ENCODE results near the gene IRGQ. TPM values are rescaled to one million over a fixed set of nuclear protein-coding genes. Genes with fewer than 3 reads are reported as not detected.
A peak's percentile ranks its signal among the peaks of the same experiment; 100 is the strongest.

IRGQ gene
- polyA plus RNA-seq, 4 donors = 2.0 to 8.8 (median 3.9) TPM

DNA sequence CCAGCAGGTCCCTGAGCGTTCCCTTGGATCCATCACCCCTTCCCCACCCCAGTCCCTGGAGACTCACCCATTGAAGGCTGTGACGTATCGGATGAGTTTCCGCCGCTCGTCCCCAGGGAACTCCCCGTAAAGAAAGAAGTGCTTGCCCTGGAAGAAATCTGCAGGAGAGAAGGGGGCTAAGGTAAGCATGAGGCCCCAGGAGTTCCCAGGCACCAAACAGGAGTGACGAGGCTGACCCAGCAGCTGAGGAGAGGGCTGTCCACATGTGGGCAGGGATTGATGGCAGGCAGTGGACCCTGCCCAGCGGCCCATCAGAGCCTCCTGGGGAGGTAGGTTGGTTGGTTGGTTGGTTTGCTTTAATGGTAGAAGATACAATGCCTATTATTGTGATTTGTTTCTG, 51.9 kb downstream of the IRGQ start:
- Histone ChIP-seq H3K36me3 (ENCODE audit: control insufficient read depth in 3 of 3, insufficient read depth in 2 of 3, low read depth in 1 of 3, low read length in 3 of 3) (peaks cover 0 to 77% (median 10%) of the 10 kb centered on the region in 3 donors), H3K27me3 (ENCODE audit: control insufficient read depth in 3 of 3, insufficient read depth in 3 of 3, low read length in 3 of 3) (no peaks in the 10 kb centered on the region), H3K4me1 (ENCODE audit: control insufficient read depth in 3 of 3, insufficient read depth in 2 of 3, low read depth in 1 of 3, low read length in 2 of 3) (no peaks in the 10 kb centered on the region), H3K9me3 (ENCODE audit: control insufficient read depth in 2 of 2, insufficient read depth in 1 of 2, low read depth in 1 of 2, low read length in 1 of 2) (no peaks in the 10 kb centered on the region), H3K4me3 (ENCODE audit: low read depth in 1 of 3, low read length in 3 of 3) (no peak overlapping the region), H3K27ac (ENCODE audit: low read depth in 1 of 3, low read length in 2 of 3) (no peak overlapping the region)
- 96 to 98% (median 97%) methylated on average over 9 of the region's 9 CpGs for WGBS, 3 donors
- no peak for FAIRE-seq
- no peak for DNase-seq

DNA sequence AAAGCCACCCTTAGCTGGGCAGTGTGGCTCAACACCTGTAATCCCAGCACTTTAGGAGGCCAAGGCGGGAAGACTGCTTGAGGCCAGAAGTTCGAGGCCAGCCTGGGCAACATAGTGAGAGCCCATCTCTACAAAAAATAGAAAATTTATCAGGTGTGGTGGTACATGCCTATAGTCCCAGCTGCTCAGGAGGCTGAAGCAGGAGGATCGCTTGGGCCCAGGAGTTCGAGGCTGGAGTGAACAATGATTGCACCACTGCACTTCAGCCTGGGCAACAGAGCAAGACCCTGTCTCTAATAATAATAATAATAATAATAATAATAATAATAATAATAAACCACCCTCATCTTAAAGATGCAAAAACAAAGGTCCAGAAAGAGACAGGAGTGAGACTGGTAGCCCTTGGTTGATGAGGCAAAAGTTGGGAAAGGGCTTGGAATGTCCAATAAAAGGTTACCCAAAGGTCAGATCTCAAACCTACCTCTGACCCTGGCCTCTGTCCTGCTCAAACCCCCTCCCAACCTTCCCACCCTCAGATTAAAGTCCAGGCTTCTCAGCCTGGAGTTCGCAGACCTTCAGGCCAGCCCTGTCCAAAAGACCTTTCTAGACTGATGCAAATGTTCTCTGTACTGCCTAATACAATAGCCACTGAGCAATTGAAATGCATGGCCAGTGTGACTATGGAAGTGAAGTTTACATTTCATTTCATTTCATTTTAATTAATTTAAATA, 53.8 kb downstream of the IRGQ start:
- no peaks in the 10 kb centered on the region for H3K27me3 ChIP-seq (ENCODE audit: control insufficient read depth in 3 of 3, insufficient read depth in 3 of 3, low read length in 3 of 3)
- DNase-seq (no peak), FAIRE-seq (no peak)
- WGBS, 3 donors = 95 to 97% (median 96%) methylated on average over 5 of the region's 5 CpGs
- H3K36me3 ChIP-seq (ENCODE audit: control insufficient read depth in 3 of 3, insufficient read depth in 2 of 3, low read depth in 1 of 3, low read length in 3 of 3) = peaks cover 0 to 79% (median 10%) of the 10 kb centered on the region in 3 donors
- H3K9me3 ChIP-seq (ENCODE audit: control insufficient read depth in 2 of 2, insufficient read depth in 1 of 2, low read depth in 1 of 2, low read length in 1 of 2) = peaks cover 0 to 2% of the 10 kb centered on the region in 2 donors
- H3K4me3 ChIP-seq (ENCODE audit: low read depth in 1 of 3, low read length in 3 of 3) = no peak overlapping the region
- no peaks in the 10 kb centered on the region for H3K4me1 ChIP-seq (ENCODE audit: control insufficient read depth in 3 of 3, insufficient read depth in 2 of 3, low read depth in 1 of 3, low read length in 2 of 3)
- no peak overlapping the region for H3K27ac ChIP-seq (ENCODE audit: low read depth in 1 of 3, low read length in 2 of 3)

DNA sequence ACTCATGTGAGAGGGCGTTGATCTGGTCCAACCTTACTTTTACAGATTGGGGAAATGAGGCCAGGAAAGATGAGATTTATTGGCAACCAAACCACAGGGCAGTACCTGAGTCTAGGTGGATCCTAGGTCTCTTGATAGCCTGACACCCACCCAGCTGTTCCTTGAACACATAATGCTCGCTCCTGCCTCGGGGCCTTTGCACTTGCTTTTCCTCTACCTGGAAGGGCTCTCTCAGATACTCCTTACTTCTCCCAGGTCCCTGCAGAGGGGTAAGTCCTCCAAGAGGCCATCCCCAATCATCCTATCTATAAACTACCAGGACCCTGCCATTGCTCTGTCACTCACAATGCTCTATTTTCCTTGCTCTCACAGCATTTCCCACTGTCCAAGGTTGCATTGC, 55.6 kb downstream of the IRGQ start:
- no peak for DNase-seq
- no peak overlapping the region for H3K4me3 ChIP-seq (ENCODE audit: low read depth in 1 of 3, low read length in 3 of 3)

DNA sequence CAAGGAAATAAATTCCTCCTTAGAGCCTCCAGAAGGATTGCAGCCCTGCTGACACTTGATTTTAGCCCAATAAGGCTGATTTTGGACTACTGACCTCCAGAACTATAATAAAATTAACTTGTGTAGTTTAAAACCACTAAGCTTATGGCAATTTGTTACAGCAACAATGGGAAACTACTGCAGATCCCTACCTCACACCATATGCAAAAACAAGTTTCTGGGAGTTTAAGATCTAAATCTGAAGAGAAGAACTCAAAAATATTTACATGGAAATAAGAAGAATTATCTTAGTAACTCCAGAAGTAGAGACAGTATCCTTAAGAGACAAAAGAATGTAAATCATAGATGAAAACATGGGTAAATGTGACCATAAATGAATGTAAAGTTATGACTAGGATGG, 57.0 kb downstream of the IRGQ start:
- FAIRE-seq = no peak
- Histone ChIP-seq H3K9me3 (ENCODE audit: control insufficient read depth in 2 of 2, insufficient read depth in 1 of 2, low read depth in 1 of 2, low read length in 1 of 2) (peaks cover 0 to 2% of the 10 kb centered on the region in 2 donors), H3K36me3 (ENCODE audit: control insufficient read depth in 3 of 3, insufficient read depth in 2 of 3, low read depth in 1 of 3, low read length in 3 of 3) (peaks cover 0 to 54% (median 10%) of the 10 kb centered on the region in 3 donors), H3K27me3 (ENCODE audit: control insufficient read depth in 3 of 3, insufficient read depth in 3 of 3, low read length in 3 of 3) (no peaks in the 10 kb centered on the region), H3K27ac (ENCODE audit: low read depth in 1 of 3, low read length in 2 of 3) (no peak overlapping the region), H3K4me1 (ENCODE audit: control insufficient read depth in 3 of 3, insufficient read depth in 2 of 3, low read depth in 1 of 3, low read length in 2 of 3) (peaks cover 0 to 4% (median 0%) of the 10 kb centered on the region in 3 donors), H3K4me3 (ENCODE audit: low read depth in 1 of 3, low read length in 3 of 3) (no peak overlapping the region)
- no peak for DNase-seq

More for the DNA sequence above, 55.6 kb downstream of the IRGQ start:
- FAIRE-seq = no peak
- peaks cover 0 to 69% (median 11%) of the 10 kb centered on the region in 3 donors for H3K36me3 ChIP-seq (ENCODE audit: control insufficient read depth in 3 of 3, insufficient read depth in 2 of 3, low read depth in 1 of 3, low read length in 3 of 3)
- 98 to 99% (median 98%) methylated on average over 3 of the region's 3 CpGs for WGBS, 3 donors
- no peak overlapping the region for H3K27ac ChIP-seq (ENCODE audit: low read depth in 1 of 3, low read length in 2 of 3)
- peaks cover 0 to 2% of the 10 kb centered on the region in 2 donors for H3K9me3 ChIP-seq (ENCODE audit: control insufficient read depth in 2 of 2, insufficient read depth in 1 of 2, low read depth in 1 of 2, low read length in 1 of 2)
- no peaks in the 10 kb centered on the region for H3K4me1 ChIP-seq (ENCODE audit: control insufficient read depth in 3 of 3, insufficient read depth in 2 of 3, low read depth in 1 of 3, low read length in 2 of 3)
- no peaks in the 10 kb centered on the region for H3K27me3 ChIP-seq (ENCODE audit: control insufficient read depth in 3 of 3, insufficient read depth in 3 of 3, low read length in 3 of 3)

DNA sequence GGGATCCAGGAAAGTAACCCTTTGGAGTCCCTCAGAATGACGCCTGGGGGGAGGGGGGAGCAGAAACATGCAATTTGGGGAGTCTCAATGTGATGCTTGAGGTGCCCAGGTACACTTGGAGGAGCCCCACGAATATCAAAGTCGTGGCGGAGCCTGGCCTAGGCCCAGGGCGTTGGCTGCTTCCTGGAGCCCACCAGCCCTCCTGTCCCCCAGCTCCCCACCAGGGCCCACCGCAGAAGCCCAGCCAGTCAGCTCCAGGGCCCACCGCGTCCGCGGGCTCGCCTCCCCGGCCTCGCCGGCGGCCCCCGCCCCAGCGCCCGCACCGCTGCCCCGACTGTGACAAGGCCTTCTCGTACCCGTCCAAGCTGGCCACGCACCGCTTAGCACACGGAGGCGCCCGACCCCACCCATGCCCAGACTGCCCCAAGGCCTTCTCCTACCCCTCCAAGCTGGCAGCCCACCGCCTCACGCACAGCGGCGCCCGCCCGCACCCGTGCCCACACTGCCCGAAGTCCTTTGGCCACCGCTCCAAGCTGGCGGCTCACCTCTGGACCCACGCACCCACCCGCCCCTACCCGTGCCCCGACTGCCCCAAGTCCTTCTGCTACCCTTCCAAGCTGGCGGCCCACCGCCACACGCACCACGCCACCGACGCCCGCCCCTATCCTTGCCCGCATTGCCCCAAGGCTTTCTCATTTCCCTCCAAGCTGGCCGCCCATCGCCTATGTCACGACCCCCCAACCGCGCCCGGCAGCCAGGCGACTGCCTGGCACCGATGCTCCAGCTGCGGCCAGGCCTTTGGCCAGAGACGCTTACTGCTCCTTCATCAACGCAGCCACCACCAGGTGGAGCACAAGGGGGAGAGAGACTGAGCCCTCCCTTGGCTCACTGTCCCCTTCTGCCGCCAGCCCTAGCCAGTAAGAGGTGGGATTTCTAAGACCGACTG, 60.8 kb downstream of the IRGQ start:
- Histone ChIP-seq H3K4me1 (ENCODE audit: control insufficient read depth in 3 of 3, insufficient read depth in 2 of 3, low read depth in 1 of 3, low read length in 2 of 3) (peaks cover 0 to 11% (median 0%) of the 10 kb centered on the region in 3 donors), H3K9me3 (ENCODE audit: control insufficient read depth in 2 of 2, insufficient read depth in 1 of 2, low read depth in 1 of 2, low read length in 1 of 2) (peaks cover 0 to 2% of the 10 kb centered on the region in 2 donors), H3K36me3 (ENCODE audit: control insufficient read depth in 3 of 3, insufficient read depth in 2 of 3, low read depth in 1 of 3, low read length in 3 of 3) (peaks cover 0 to 20% (median 2%) of the 10 kb centered on the region in 3 donors), H3K27me3 (ENCODE audit: control insufficient read depth in 3 of 3, insufficient read depth in 3 of 3, low read length in 3 of 3) (no peaks in the 10 kb centered on the region), H3K4me3 (ENCODE audit: low read depth in 1 of 3, low read length in 3 of 3) (no peak overlapping the region), H3K27ac (ENCODE audit: low read depth in 1 of 3, low read length in 2 of 3) (peak overlapping the region in 2 of 3 donors; percentile 94 to 95)
- DNase-seq (peak; percentile 45 to 73), FAIRE-seq (no peak)
- 63 to 79% (median 68%) methylated on average over 30 to 62 of the region's 62 CpGs for WGBS, 3 donors

Other genes starting within 250 kb of the IRGQ start
- under 1 TPM in 1 of 4 donors, not detected in 3; 0.35 TPM for gene CD177, start 242.4 kb downstream of the IRGQ start, polyA plus RNA-seq
- gene TEX101, start 181.2 kb downstream of the IRGQ start, polyA plus RNA-seq = not detected
- 1 to 10 TPM in 1 of 4 donors, under 1 TPM in 2, not detected in 1; 0.73 to 1.1 (median 0.86) TPM for gene LYPD3, start 130.5 kb downstream of the IRGQ start, polyA plus RNA-seq
- 10 to 100 TPM in 3 of 4 donors, 1 to 10 TPM in 1; 6.2 to 33.6 (median 23.6) TPM for gene PHLDB3, start 91.4 kb downstream of the IRGQ start, polyA plus RNA-seq
- gene ETHE1, start 68.9 kb downstream of the IRGQ start, polyA plus RNA-seq = 100 to 1,000 TPM; 118 to 164 (median 129) TPM
- gene ZNF575, start 62.9 kb downstream of the IRGQ start, polyA plus RNA-seq = 1 to 10 TPM; 1.1 to 4.5 (median 1.9) TPM
- 10 to 100 TPM in 3 of 4 donors, 1 to 10 TPM in 1; 9.7 to 46.3 (median 16.0) TPM for gene XRCC1, start 20.6 kb downstream of the IRGQ start, polyA plus RNA-seq
- gene PINLYP, start 20.3 kb downstream of the IRGQ start, polyA plus RNA-seq = 10 to 100 TPM in 1 of 4 donors, 1 to 10 TPM in 3; 5.1 to 13.8 (median 9.1) TPM
- gene ZNF576, start 461 bp upstream of the IRGQ start, polyA plus RNA-seq = 10 to 100 TPM; 14.7 to 24.2 (median 17.2) TPM
- gene SRRM5, start 16.0 kb upstream of the IRGQ start, polyA plus RNA-seq = 1 to 10 TPM in 1 of 4 donors, under 1 TPM in 3; 0.27 to 1.0 (median 0.49) TPM
- gene ZNF428, start 23.5 kb upstream of the IRGQ start, polyA plus RNA-seq = 10 to 100 TPM; 16.8 to 43.2 (median 25.3) TPM
- 1 to 10 TPM in 3 of 4 donors, not detected in 1; 1.1 to 6.8 (median 4.9) TPM for gene CADM4, start 43.7 kb upstream of the IRGQ start, polyA plus RNA-seq
- 10 to 100 TPM in 2 of 4 donors, 1 to 10 TPM in 2; 4.1 to 17.6 (median 9.5) TPM for gene PLAUR, start 74.0 kb upstream of the IRGQ start, polyA plus RNA-seq
- gene IRGC, start 119.9 kb upstream of the IRGQ start, polyA plus RNA-seq = under 1 TPM in 1 of 4 donors, not detected in 3; 0.04 TPM
- gene SMG9, start 158.8 kb upstream of the IRGQ start, polyA plus RNA-seq = 10 to 100 TPM; 21.3 to 32.4 (median 26.5) TPM
- gene KCNN4, start 184.8 kb upstream of the IRGQ start, polyA plus RNA-seq = 1 to 10 TPM in 2 of 4 donors, not detected in 2; 1.1 to 2.6 TPM
- gene LYPD5, start 206.3 kb upstream of the IRGQ start, polyA plus RNA-seq = 1 to 10 TPM in 2 of 4 donors, under 1 TPM in 1, not detected in 1; 0.35 to 2.3 (median 1.1) TPM
- 10 to 100 TPM in 1 of 4 donors, 1 to 10 TPM in 3; 1.3 to 15.1 (median 3.1) TPM for gene ZNF283, start 231.2 kb upstream of the IRGQ start, polyA plus RNA-seq

Data from small intestine (tissue), 7 donors.